SK-N-MC (cell line): ENCODE results near the gene FHIT.

Experiments
- DNase-seq: peaks from one replicate; pipeline ENCODE4 v3.0.0-alpha.2; 2011; ENCODE audit warnings: low read depth, low spot score
- H3K27ac ChIP-seq: fragments of 200-600 bp; sonication (generic); 2 replicates; pipeline ENCODE4 v1.5.1; 2016; ENCODE audit warnings: mixed run types
- H3K36me3 ChIP-seq: fragments of 200-600 bp; sonication (generic); 2 replicates; pipeline ENCODE4 v1.6.1; 2017; ENCODE audit warnings: antibody characterized with exemption, low read length, mixed read lengths; ENCODE audit not compliant: insufficient read depth
- H3K4me3 ChIP-seq: fragments of 200-600 bp; sonication (generic); 2 replicates; pipeline ENCODE4 v1.5.1; 2016
- H3K9ac ChIP-seq: fragments of 200-600 bp; sonication (generic); 2 replicates; pipeline ENCODE4 v1.8.0; 2017; ENCODE audit warnings: mixed run types, mixed read lengths; ENCODE audit not compliant: insufficient read length
- H3K9me3 ChIP-seq: fragments of 200-600 bp; sonication (generic); 2 replicates; pipeline ENCODE4 v1.6.1; 2017; ENCODE audit warnings: low read depth, mild to moderate bottlenecking, antibody characterized with exemption, low read length, moderate library complexity, mixed read lengths
- EZH2 ChIP-seq: fragments of 200-600 bp; sonication (generic); IDR thresholded peaks from one replicate; pipeline ENCODE4 v1.6.1; 2017; ENCODE audit warnings: antibody characterized with exemption
- FOXP2 ChIP-seq: optimal IDR thresholded peaks from 2 replicates; pipeline ENCODE3; 2011; ENCODE audit warnings: mild to moderate bottlenecking, moderate library complexity; ENCODE audit not compliant: insufficient read depth; ENCODE audit errors: extremely low read length, control extremely low read depth
- POLR2AphosphoS5 ChIP-seq: IDR thresholded peaks from 2 replicates; pipeline ENCODE4 v1.6.1; 2012; ENCODE audit warnings: mild to moderate bottlenecking, low read depth, low read length, borderline replicate concordance

Gene FHIT

DNA sequence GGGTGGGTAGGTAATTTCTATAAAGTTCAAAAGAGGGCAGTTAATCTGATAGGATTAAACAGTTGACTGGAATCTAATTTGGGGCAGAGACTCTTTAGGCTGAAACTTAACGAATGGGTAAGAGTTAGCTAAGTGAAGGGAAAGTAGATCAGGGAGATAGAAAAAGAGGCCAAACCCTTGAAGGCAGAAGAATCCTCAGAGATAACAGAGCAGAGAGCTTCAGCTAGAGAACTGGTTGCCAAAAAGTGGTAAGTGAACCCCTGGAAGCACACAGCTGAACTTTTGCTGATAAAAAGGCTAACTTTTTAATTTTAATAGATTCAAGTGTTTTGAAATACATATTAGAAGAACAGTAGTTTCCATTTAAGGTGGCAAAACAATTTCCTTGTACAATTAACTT lies 99.2 kb downstream of the FHIT start:
- Histone ChIP-seq H3K4me3 (no peak overlapping the region), H3K27ac (no peak overlapping the region), H3K9me3 (no peaks in the 10 kb centered on the region), H3K9ac (no peak overlapping the region), H3K36me3 (no peaks in the 10 kb centered on the region)
- no peak for TF ChIP-seq FOXP2
- TF ChIP-seq EZH2, result no peak
- TF ChIP-seq POLR2AphosphoS5, result no peak
- DNase-seq, result no peak

DNA sequence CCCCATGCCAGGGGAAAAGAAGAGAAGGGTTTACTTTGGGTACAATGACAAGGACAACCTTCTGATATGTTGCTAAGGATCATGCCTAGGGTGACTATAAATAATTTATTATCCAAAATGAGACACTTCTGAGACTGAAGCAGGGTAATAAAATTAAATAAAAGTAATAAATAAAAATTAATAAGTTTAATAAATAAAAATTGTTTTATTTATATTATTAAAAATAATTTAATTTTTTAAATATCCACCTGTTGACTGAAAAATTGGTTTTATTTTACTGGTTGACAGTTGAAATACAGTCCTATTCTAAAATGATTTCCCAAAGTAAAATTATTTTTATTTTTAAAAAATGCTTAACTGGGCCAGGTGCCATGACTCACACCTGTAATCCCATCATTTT lies 102.0 kb downstream of the FHIT start:
- no peak for DNase-seq
- Histone ChIP-seq H3K4me3 (no peak overlapping the region), H3K36me3 (no peaks in the 10 kb centered on the region), H3K9ac (no peak overlapping the region), H3K27ac (no peak overlapping the region), H3K9me3 (no peaks in the 10 kb centered on the region)
- no peak for TF ChIP-seq FOXP2
- no peak for TF ChIP-seq EZH2

DNA sequence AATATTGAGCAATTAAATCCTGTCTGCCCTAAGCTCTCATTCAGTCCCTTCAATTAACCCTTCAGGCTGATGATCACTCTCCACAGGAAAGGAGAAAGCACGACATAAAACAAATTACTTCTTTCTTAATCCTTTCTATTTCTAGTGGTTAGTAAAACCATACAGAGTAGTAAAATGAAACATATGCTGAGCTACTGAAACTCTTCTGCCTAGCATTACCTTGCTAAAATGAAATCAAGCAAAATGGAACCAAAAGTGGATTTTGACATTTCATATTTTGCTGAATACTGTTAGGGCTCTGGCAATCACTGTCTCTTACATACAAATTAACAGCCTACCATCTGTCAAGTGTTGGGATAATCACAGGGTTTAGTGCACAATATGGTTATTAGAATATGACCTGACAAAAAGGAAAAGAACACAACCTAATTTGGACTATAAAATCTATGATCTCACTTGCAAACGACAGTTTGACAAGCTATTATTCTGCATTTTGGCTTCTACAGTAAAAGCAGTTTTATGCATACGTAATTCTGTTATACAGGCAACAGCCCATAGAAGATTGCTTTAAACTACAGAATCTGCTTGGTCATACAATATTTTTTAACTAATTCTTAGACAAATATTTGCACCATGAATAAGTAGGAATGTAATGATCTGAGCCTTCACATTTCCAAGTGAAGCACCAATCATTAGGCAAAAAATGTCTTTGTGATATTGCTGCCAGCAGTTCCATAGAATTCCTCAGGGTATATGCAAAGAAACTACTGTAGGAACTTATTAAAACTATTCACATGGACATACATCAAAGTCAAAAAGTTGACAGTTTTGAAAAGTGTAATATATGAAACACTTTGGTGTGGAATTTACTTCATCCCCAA lies 105.0 kb downstream of the FHIT start:
- no peaks in the 10 kb centered on the region for H3K9me3 ChIP-seq
- TF ChIP-seq FOXP2, result no peak
- no peak for TF ChIP-seq EZH2
- TF ChIP-seq POLR2AphosphoS5, result no peak
- no peak overlapping the region for H3K27ac ChIP-seq
- no peak overlapping the region for H3K4me3 ChIP-seq
- no peak for DNase-seq
- no peaks in the 10 kb centered on the region for H3K36me3 ChIP-seq
- no peak overlapping the region for H3K9ac ChIP-seq

DNA sequence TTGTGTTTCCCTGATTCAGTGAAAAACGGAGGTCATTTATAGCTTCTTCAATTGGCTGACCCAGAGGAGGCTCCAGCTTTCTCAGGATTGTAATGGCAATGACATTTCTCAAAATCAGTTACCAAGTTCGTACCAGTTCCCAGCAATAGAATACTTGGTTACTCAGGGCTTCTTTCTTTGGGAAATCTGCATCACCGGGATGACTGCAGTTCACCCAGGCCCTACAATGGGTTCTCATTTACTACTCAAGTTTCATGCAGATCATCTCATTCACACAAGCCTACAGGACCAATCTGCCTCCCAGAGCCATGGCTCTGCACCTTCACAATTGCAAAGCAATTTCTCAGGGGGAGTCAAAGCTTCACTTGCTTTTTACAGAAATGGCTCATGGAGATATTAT lies 109.6 kb downstream of the FHIT start:
- H3K9me3 ChIP-seq, result no peaks in the 10 kb centered on the region
- no peaks in the 10 kb centered on the region for H3K36me3 ChIP-seq
- H3K4me3 ChIP-seq, result no peak overlapping the region
- TF ChIP-seq EZH2 (no peak), FOXP2 (no peak), POLR2AphosphoS5 (no peak)
- no peak overlapping the region for H3K27ac ChIP-seq
- no peak overlapping the region for H3K9ac ChIP-seq
- no peak for DNase-seq

- H3K4me3 ChIP-seq, result no peak overlapping the region
- no peak for DNase-seq
- H3K27ac ChIP-seq, result no peak overlapping the region
- no peaks in the 10 kb centered on the region for H3K36me3 ChIP-seq
- no peaks in the 10 kb centered on the region for H3K9me3 ChIP-seq
- TF ChIP-seq EZH2 (no peak), POLR2AphosphoS5 (no peak), FOXP2 (no peak)
- no peak overlapping the region for H3K9ac ChIP-seq
Measured at GRCh38 chr3:61141227-61141626, 110.0 kb downstream of the FHIT start.

- Histone ChIP-seq H3K9me3 (no peaks in the 10 kb centered on the region), H3K27ac (no peak overlapping the region), H3K4me3 (no peak overlapping the region), H3K9ac (no peak overlapping the region), H3K36me3 (no peaks in the 10 kb centered on the region)
- no peak for TF ChIP-seq POLR2AphosphoS5
- TF ChIP-seq FOXP2, result no peak
- TF ChIP-seq EZH2, result no peak
- DNase-seq, result no peak
Measured at GRCh38 chr3:61139686-61140085, 111.6 kb downstream of the FHIT start.

DNA sequence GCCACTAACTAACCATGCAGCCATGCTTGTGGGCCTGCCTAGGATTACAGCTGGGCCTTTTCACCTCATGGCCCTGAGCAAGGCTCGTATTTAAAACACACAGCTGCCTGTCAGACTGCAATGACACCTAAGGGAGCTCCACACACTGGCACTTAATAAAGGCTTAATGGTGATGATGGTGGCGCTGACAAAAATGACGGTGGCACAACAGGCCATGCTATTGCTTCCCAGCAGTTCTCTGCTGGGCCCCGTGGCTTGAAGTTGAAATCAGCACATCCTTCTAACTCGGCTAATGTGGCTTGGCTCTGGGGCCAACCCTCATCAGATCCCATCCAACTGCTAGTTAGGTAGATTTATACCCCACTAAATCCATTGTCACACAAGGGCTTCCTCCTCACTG lies 112.9 kb downstream of the FHIT start:
- DNase-seq, result no peak
- Histone ChIP-seq H3K9me3 (no peaks in the 10 kb centered on the region), H3K4me3 (no peak overlapping the region), H3K9ac (no peak overlapping the region), H3K36me3 (no peaks in the 10 kb centered on the region), H3K27ac (no peak overlapping the region)
- TF ChIP-seq FOXP2, result no peak
- no peak for TF ChIP-seq EZH2
- no peak for TF ChIP-seq POLR2AphosphoS5

GRCh38 chr3:61136191-61136590 lies 115.1 kb downstream of the FHIT start:
- no peak for TF ChIP-seq FOXP2
- Histone ChIP-seq H3K27ac (no peak overlapping the region), H3K36me3 (no peaks in the 10 kb centered on the region), H3K4me3 (no peak overlapping the region), H3K9me3 (no peaks in the 10 kb centered on the region), H3K9ac (no peak overlapping the region)
- DNase-seq, result no peak

GRCh38 chr3:61134532-61134931 lies 116.7 kb downstream of the FHIT start:
- no peak overlapping the region for H3K9ac ChIP-seq
- H3K36me3 ChIP-seq, result no peaks in the 10 kb centered on the region
- TF ChIP-seq FOXP2 (no peak), POLR2AphosphoS5 (no peak), EZH2 (no peak)
- H3K9me3 ChIP-seq, result no peaks in the 10 kb centered on the region
- no peak overlapping the region for H3K27ac ChIP-seq
- DNase-seq, result no peak
- no peak overlapping the region for H3K4me3 ChIP-seq

- Histone ChIP-seq H3K9me3 (no peaks in the 10 kb centered on the region), H3K9ac (no peak overlapping the region), H3K27ac (no peak overlapping the region), H3K4me3 (no peak overlapping the region), H3K36me3 (no peaks in the 10 kb centered on the region)
- no peak for DNase-seq
- TF ChIP-seq EZH2 (no peak), POLR2AphosphoS5 (no peak), FOXP2 (no peak)
Measured at GRCh38 chr3:61132062-61132461, 119.2 kb downstream of the FHIT start.
